DND-41 (cell line): ENCODE results near the gene H1-8.

Experiments used
- EZH2 ChIP-seq: IDR thresholded peaks from 3 replicates; pipeline ENCODE4 v1.6.1; 2012; ENCODE audit warnings: borderline replicate concordance, low read depth, mild to moderate bottlenecking, moderate library complexity, low read length, inconsistent platforms; ENCODE audit not compliant: severe bottlenecking
- TF ChIP-seq, protein P1 (sequence below): IDR thresholded peaks from 2 replicates; pipeline ENCODE4 v1.5.1; 2012; ENCODE audit warnings: borderline replicate concordance, low read length, moderate library complexity, mild to moderate bottlenecking; ENCODE audit not compliant: poor library complexity, severe bottlenecking; ENCODE audit errors: extremely low read depth

DNA sequence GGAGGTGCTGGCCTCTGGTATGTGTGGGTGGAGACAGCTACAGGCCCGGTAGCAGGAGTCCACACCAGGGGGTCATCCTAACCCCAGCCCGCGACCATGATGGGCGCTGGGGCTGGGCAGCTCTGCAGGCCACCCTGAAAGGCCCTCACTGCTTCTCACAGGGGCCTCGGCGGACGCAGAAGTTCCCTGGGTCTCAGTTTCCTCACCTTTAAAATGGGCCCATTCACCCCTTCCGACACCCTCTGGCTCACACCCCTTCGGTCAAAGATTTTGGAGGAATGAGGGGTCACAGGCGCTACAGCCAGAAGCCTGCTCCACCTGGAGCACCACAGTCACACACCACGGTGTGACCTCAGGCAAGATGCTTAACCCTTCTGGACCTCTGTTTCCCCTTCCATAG, 55.5 kb downstream of the H1-8 start:
- TF ChIP-seq, protein P1, sequence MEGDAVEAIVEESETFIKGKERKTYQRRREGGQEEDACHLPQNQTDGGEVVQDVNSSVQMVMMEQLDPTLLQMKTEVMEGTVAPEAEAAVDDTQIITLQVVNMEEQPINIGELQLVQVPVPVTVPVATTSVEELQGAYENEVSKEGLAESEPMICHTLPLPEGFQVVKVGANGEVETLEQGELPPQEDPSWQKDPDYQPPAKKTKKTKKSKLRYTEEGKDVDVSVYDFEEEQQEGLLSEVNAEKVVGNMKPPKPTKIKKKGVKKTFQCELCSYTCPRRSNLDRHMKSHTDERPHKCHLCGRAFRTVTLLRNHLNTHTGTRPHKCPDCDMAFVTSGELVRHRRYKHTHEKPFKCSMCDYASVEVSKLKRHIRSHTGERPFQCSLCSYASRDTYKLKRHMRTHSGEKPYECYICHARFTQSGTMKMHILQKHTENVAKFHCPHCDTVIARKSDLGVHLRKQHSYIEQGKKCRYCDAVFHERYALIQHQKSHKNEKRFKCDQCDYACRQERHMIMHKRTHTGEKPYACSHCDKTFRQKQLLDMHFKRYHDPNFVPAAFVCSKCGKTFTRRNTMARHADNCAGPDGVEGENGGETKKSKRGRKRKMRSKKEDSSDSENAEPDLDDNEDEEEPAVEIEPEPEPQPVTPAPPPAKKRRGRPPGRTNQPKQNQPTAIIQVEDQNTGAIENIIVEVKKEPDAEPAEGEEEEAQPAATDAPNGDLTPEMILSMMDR = no peak
- no peak for TF ChIP-seq EZH2
